IMR-90 (cell line): ENCODE data around the gene PRMT7. TPM values are rescaled to one million over a fixed set of nuclear protein-coding genes. Genes with fewer than 3 reads are reported as not detected.

Experiments
- ATAC-seq: fragments of 200-7000 bp; cut with Tn5 transposase; 2 replicates; pipeline ENCODE4 v1.9.1; 2020; ENCODE audit warnings: low read depth, mild to moderate bottlenecking, moderate library complexity
- BruUV-seq: library from RNA; stranded (reverse); fragments of 400-500 nt; replicated peaks from 2 replicates; lab custom pipeline; 2021; lab: Mats Ljungman, UMichigan
- CTCF ChIA-PET: fragments of 300-600 bp; formaldehyde crosslinking; extraction: SDS; loops from one replicate; lab custom pipeline; 2021; ENCODE audit warnings: antibody characterized with exemption; lab: Yijun Ruan, JAX
- POLR2A ChIA-PET: fragments of 300-600 bp; sonication (Branson Sonifier 250); formaldehyde crosslinking; loops from one replicate; lab custom pipeline; 2022; ENCODE audit warnings: antibody characterized with exemption; ENCODE audit not compliant: unreplicated experiment; lab: Charles Lee
- DNase-seq: peaks from one replicate; pipeline ENCODE4 v3.0.0; 2013
- H2AFZ ChIP-seq: replicated peaks from 2 replicates; pipeline ENCODE3; 2013; ENCODE audit warnings: low read length, mild to moderate bottlenecking; ENCODE audit not compliant: poor library complexity
- H2AK5ac ChIP-seq: 2 replicates; pipeline ENCODE4 v1.6.1; 2013; ENCODE audit warnings: low read depth, low read length, inconsistent platforms
- H2AK9ac ChIP-seq: replicated peaks from 2 replicates; pipeline ENCODE3; 2013; ENCODE audit warnings: mild to moderate bottlenecking, low read depth, low read length, moderate library complexity; ENCODE audit not compliant: poor library complexity
- H2BK120ac ChIP-seq: 2 replicates; pipeline ENCODE4 v1.6.1; 2013; ENCODE audit warnings: low read depth, low read length, inconsistent platforms
- H2BK15ac ChIP-seq: 3 replicates; pipeline ENCODE4 v1.6.1; 2013; ENCODE audit warnings: low read depth, low read length, inconsistent platforms
- H2BK20ac ChIP-seq: 2 replicates; pipeline ENCODE4 v1.6.1; 2013; ENCODE audit warnings: low read depth, mild to moderate bottlenecking, inconsistent platforms, low read length, moderate library complexity
- H2BK5ac ChIP-seq: 2 replicates; pipeline ENCODE4 v1.6.1; 2013; ENCODE audit warnings: mild to moderate bottlenecking, low read depth, low read length, inconsistent platforms; ENCODE audit not compliant: poor library complexity, severe bottlenecking
- H3K14ac ChIP-seq: replicated peaks from 2 replicates; pipeline ENCODE4 v1.6.1; 2013; ENCODE audit warnings: low read depth, low read length, inconsistent platforms
- H3K18ac ChIP-seq: 2 replicates; pipeline ENCODE4 v1.6.1; 2013; ENCODE audit warnings: low read depth, low read length, control low read depth
- H3K23ac ChIP-seq: 2 replicates; pipeline ENCODE4 v1.6.1; 2013; ENCODE audit warnings: low read depth, low read length, inconsistent platforms
- H3K27ac ChIP-seq: 2 replicates; pipeline ENCODE4 v1.5.1; 2013; ENCODE audit warnings: mild to moderate bottlenecking, control low read depth, low read length; ENCODE audit not compliant: insufficient read depth
- H3K27me3 ChIP-seq: 2 replicates; pipeline ENCODE4 v1.6.1; 2013; ENCODE audit warnings: low read length; ENCODE audit not compliant: control insufficient read depth, insufficient read depth
- H3K36me3 ChIP-seq: 2 replicates; pipeline ENCODE4 v1.6.1; 2013; ENCODE audit warnings: low read length, mixed read lengths; ENCODE audit not compliant: control insufficient read depth, insufficient read depth
- H3K4ac ChIP-seq: 2 replicates; pipeline ENCODE4 v1.6.1; 2013; ENCODE audit warnings: low read depth, low read length, inconsistent platforms
- H3K4me1 ChIP-seq: 2 replicates; pipeline ENCODE4 v1.6.1; 2013; ENCODE audit warnings: low read length, mixed read lengths; ENCODE audit not compliant: control insufficient read depth, insufficient read depth
- H3K4me2 ChIP-seq: 2 replicates; pipeline ENCODE4 v1.6.1; 2013; ENCODE audit warnings: low read depth, mild to moderate bottlenecking, control low read depth, low read length, moderate library complexity
- H3K4me3 ChIP-seq: 2 replicates; pipeline ENCODE4 v1.5.1; 2013; ENCODE audit warnings: low read depth, mild to moderate bottlenecking, control low read depth, low read length, moderate library complexity; ENCODE audit not compliant: insufficient read depth
- H3K56ac ChIP-seq: 2 replicates; pipeline ENCODE4 v1.6.1; 2013; ENCODE audit warnings: low read length, inconsistent platforms; ENCODE audit not compliant: insufficient read depth; ENCODE audit errors: extremely low read depth
- H3K79me1 ChIP-seq, 2 experiments: 2 replicates each; pipeline ENCODE4 v1.6.1; 2013; ENCODE audit warnings: low read length in 2 of 2, inconsistent platforms in 1 of 2, low read depth in 1 of 2
- H3K9ac ChIP-seq: 2 replicates; pipeline ENCODE4 v1.6.1; 2013; ENCODE audit warnings: low read depth, low read length, control low read depth
- H3K9me1 ChIP-seq: 2 replicates; pipeline ENCODE4 v1.6.1; 2013; ENCODE audit warnings: low read length, inconsistent platforms; ENCODE audit not compliant: insufficient read depth
- H3K9me3 ChIP-seq: 2 replicates; pipeline ENCODE4 v1.6.1; 2013; ENCODE audit warnings: low read length; ENCODE audit not compliant: control insufficient read depth, insufficient read depth
- H4K20me1 ChIP-seq: 2 replicates; pipeline ENCODE4 v1.6.1; 2013; ENCODE audit warnings: low read length, inconsistent platforms; ENCODE audit not compliant: insufficient read depth
- H4K5ac ChIP-seq: 2 replicates; pipeline ENCODE4 v1.6.1; 2013; ENCODE audit warnings: mild to moderate bottlenecking, low read depth, low read length, control low read depth
- H4K8ac ChIP-seq, 2 experiments: 2 replicates each; pipeline ENCODE4 v1.6.1; 2013; ENCODE audit warnings: low read depth in 2 of 2, low read length in 2 of 2, control low read depth in 1 of 2, inconsistent platforms in 1 of 2
- H4K91ac ChIP-seq: 2 replicates; pipeline ENCODE4 v1.6.1; 2013; ENCODE audit warnings: low read depth, low read length, inconsistent platforms; ENCODE audit not compliant: insufficient read depth
- CEBPB ChIP-seq: IDR thresholded peaks from 2 replicates; pipeline ENCODE4 v1.6.1; 2012; ENCODE audit warnings: low read depth, low read length, improper control_type of control experiment
- SMC3 ChIP-seq: fragments of 150-350 bp; IDR thresholded peaks from 2 replicates; pipeline ENCODE4 v1.6.1; 2016; ENCODE audit warnings: low read depth, mild to moderate bottlenecking, antibody characterized with exemption, low read length, moderate library complexity
- WGBS, 2 experiments: methylation state at CpG; one replicate each; pipeline versions ENCODE4 v1.1.5 to v1.1.7; 2013; ENCODE audit warnings: missing lambda C conversion rate in 2 of 2; ENCODE audit not compliant: insufficient read length in 1 of 2; ENCODE audit errors: extremely low coverage in 2 of 2; 5-methylcytosine and 5-hydroxymethylcytosine counted together
- dilution Hi-C: fragments of 300-500 bp; cut with HindIII; formaldehyde crosslinking; loops from one replicate; pipeline ENCODE4 v1.14.3; 2018; ENCODE audit warnings: low sequenced_read_pairs; ENCODE audit not compliant: unreplicated experiment
- in situ Hi-C: fragments of 300-500 bp; cut with MboI; formaldehyde crosslinking; loops from 3 replicates; pipeline ENCODE4 v1.14.3; 2019; ENCODE audit warnings: low sequenced_read_pairs, inconsistent platforms, mixed read lengths
- intact Hi-C: fragments of 100-400 bp; cut with micrococcal nuclease; formaldehyde crosslinking; loops from 2 replicates; pipeline ENCODE4 v1.10.0; 2022
- polyA plus RNA-seq, 3 experiments: library from polyadenylated mRNA; depleted of rRNA; stranded (reverse); fragments of >200 nt; gene quantifications; 2 replicates each; pipeline ENCODE4 v1.2.3, GENCODE V29; 2012; ENCODE audit warnings: low replicate concordance in 1 of 3
- total RNA-seq: library from RNA; depleted of rRNA; stranded (reverse); fragments of >200 nt; gene quantifications from 2 replicates; pipeline ENCODE4 v1.2.3, GENCODE V29; 2012

Gene PRMT7
- total and polyA plus RNA-seq, 2 of the 4 experiments (the other 2 are of a cell fraction): 63.1 to 68.6 TPM

DNA sequence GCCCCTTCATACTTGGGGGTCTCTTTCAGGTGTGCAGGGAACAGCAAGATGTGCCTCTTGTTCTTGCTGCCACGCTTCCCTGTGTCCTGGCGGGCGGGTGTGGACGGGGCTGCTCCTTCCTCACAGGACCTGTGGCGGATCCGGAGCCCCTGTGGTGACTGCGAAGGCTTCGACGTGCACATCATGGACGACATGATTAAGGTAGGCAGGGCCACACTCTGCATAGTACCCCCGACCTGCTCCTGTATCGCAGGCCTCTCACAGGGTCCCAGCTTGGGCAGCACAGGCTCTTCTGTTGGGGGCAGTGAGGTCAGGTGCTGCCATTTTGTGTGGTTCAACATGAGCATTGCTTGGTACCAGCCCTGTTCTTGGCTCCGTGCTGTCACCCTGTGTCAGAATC is 42.5 kb downstream of the PRMT7 start:
- POLR2A ChIA-PET: no interaction called here
- Histone ChIP-seq H3K27ac (no peak overlapping the region), H3K56ac (no peak overlapping the region), H3K4me3 (no peak overlapping the region), H2AK5ac (no peak overlapping the region), H3K9ac (no peak overlapping the region), H2AK9ac (no peak overlapping the region), H3K9me3 (no peaks in the 10 kb centered on the region), H2AFZ (no peak overlapping the region), H3K4me2 (no peak overlapping the region), H2BK120ac (no peak overlapping the region), H3K23ac (no peak overlapping the region), H2BK15ac (no peak overlapping the region), H4K91ac (no peak overlapping the region), H3K79me1 (no peaks in the 10 kb centered on the region; a peak in 1 of 4 replicates), H3K27me3 (no peaks in the 10 kb centered on the region), H4K20me1 (no peaks in the 10 kb centered on the region; the same call in 1 of the 2 replicates), H3K9me1 (no peaks in the 10 kb centered on the region), H3K18ac (no peak overlapping the region), H2BK20ac (no peak overlapping the region), H3K14ac (no peak overlapping the region), H3K36me3 (peaks cover 79% of the 10 kb centered on the region), H3K4ac (no peak overlapping the region), H3K4me1 (no peaks in the 10 kb centered on the region), H4K5ac (no peak overlapping the region), H4K8ac (no peak overlapping the region), H2BK5ac (no peak overlapping the region)
- DNase-seq (no peak), ATAC-seq (no peak)
- dilution Hi-C loops: no loop called here
- no TSS peak for BruUV-seq
- CTCF ChIA-PET: no interaction called here
- in situ Hi-C loops: no loop called here
- WGBS, 2 experiments: 100% methylated on average over 2 of the region's 13 CpGs; no CpG with 5 or more reads in 1 of the 2 experiments
- TF ChIP-seq SMC3 (no peak), CEBPB (no peak)
- intact Hi-C loops: no loop called here
